H1 (cell line): ENCODE measurements around the gene ARHGAP23. TPM values are rescaled to one million over a fixed set of nuclear protein-coding genes. Genes with fewer than 3 reads are reported as not detected.

Source experiments
- CTCF ChIA-PET: fragments of 300-600 bp; sonication (Branson Sonifier 250); formaldehyde crosslinking; loops from one replicate; lab custom pipeline; 2021; ENCODE audit not compliant: partially characterized antibody; lab: Charles Lee
- POLR2A ChIA-PET: fragments of 300-600 bp; sonication (Branson Sonifier 250); formaldehyde crosslinking; loops from one replicate; lab custom pipeline; 2021; ENCODE audit warnings: inconsistent platforms; ENCODE audit not compliant: partially characterized antibody; lab: Charles Lee
- DNase-seq, 2 experiments: peaks; one replicate each; pipeline versions ENCODE4 v3.0.0 to v3.0.0-alpha.2; 2010 to 2022; ENCODE audit warnings: low spot score in 2 of 2, low read depth in 1 of 2, mixed read lengths in 1 of 2
- FAIRE-seq: peaks from 2 replicates; lab custom pipeline; 2011; peaks lifted over from hg19 to GRCh38; lab: Jason Lieb, UNC
- H2AFZ ChIP-seq: 2 replicates; pipeline ENCODE4 v1.8.1; 2012; ENCODE audit warnings: low read length, inconsistent platforms
- H2AK5ac ChIP-seq: 2 replicates; pipeline ENCODE4 v1.6.1; 2013; ENCODE audit warnings: low read depth, low read length
- H2BK120ac ChIP-seq: replicated peaks from 2 replicates; pipeline ENCODE3; 2013; ENCODE audit warnings: low read depth, low read length, inconsistent platforms
- H2BK12ac ChIP-seq: 2 replicates; pipeline ENCODE4 v1.6.1; 2013; ENCODE audit warnings: low read depth, low read length
- H2BK15ac ChIP-seq: 2 replicates; pipeline ENCODE4 v1.6.1; 2013; ENCODE audit warnings: low read length
- H2BK20ac ChIP-seq: 2 replicates; pipeline ENCODE4 v1.6.1; 2013; ENCODE audit warnings: low read length
- H2BK5ac ChIP-seq: 2 replicates; pipeline ENCODE4 v1.6.1; 2013; ENCODE audit warnings: low read depth, low read length
- H3K14ac ChIP-seq: 2 replicates; pipeline ENCODE4 v1.6.1; 2013; ENCODE audit warnings: inconsistent platforms; ENCODE audit not compliant: insufficient read length
- H3K18ac ChIP-seq: 2 replicates; pipeline ENCODE4 v1.6.1; 2013; ENCODE audit warnings: low read length; ENCODE audit errors: extremely low read depth
- H3K23ac ChIP-seq: 2 replicates; pipeline ENCODE4 v1.6.1; 2013; ENCODE audit warnings: inconsistent platforms; ENCODE audit not compliant: insufficient read length
- H3K23me2 ChIP-seq: 2 replicates; pipeline ENCODE4 v1.6.1; 2013; ENCODE audit warnings: low read depth, low read length
- H3K27ac ChIP-seq: 2 replicates; pipeline ENCODE4 v1.6.1; 2011; ENCODE audit warnings: low read depth, low read length, inconsistent platforms
- H3K27me3 ChIP-seq, 4 experiments: replicated peaks in 1 of 4; 1 replicate in 1 of 4; 2 replicates in 3 of 4; pipeline versions ENCODE4 v1.6.1 to v1.8.1; 2011 to 2013; ENCODE audit warnings: low read length in 3 of 4, mild to moderate bottlenecking in 3 of 4, inconsistent platforms in 2 of 4, mixed read lengths in 2 of 4, moderate library complexity in 1 of 4; ENCODE audit not compliant: control insufficient read depth in 3 of 4, insufficient read depth in 3 of 4; ENCODE audit errors: extremely low read depth in 1 of 4
- H3K36me3 ChIP-seq, 4 experiments: 2 replicates each; pipeline versions ENCODE4 v1.6.1 to v1.8.1; 2011 to 2013; ENCODE audit warnings: mild to moderate bottlenecking in 4 of 4, low read length in 3 of 4, moderate library complexity in 2 of 4, control low read depth in 1 of 4, inconsistent platforms in 1 of 4; ENCODE audit not compliant: insufficient read depth in 4 of 4, control insufficient read depth in 2 of 4
- H3K4ac ChIP-seq: replicated peaks from 2 replicates; pipeline ENCODE3; 2013; ENCODE audit warnings: low read length, low read depth, mixed read lengths, inconsistent platforms; ENCODE audit not compliant: insufficient read length
- H3K4me1 ChIP-seq, 4 experiments: replicated peaks in 1 of 4; 1 replicate in 1 of 4; 2 replicates in 3 of 4; pipeline versions ENCODE4 v1.6.1 to v1.8.1; 2011 to 2013; ENCODE audit warnings: low read length in 3 of 4, inconsistent platforms in 2 of 4, mixed read lengths in 1 of 4; ENCODE audit not compliant: insufficient read depth in 4 of 4, control insufficient read depth in 3 of 4
- H3K4me2 ChIP-seq, 2 experiments: 2 replicates each; pipeline versions ENCODE4 v1.6.1 to v1.8.1; 2011 to 2013; ENCODE audit warnings: low read depth in 2 of 2, low read length in 2 of 2, control low read depth in 1 of 2, inconsistent platforms in 1 of 2, mild to moderate bottlenecking in 1 of 2; ENCODE audit not compliant: insufficient read depth in 1 of 2
- H3K4me3 ChIP-seq, 4 experiments: fragments of 200-600, 300-600 bp in 1 of 4; sonication (generic), shearing (Covaris generic), sonication (Bioruptor Twin) in 1 of 4; 2 replicates each; pipeline versions ENCODE4 v1.5.1 to v1.8.1; 2011 to 2016; ENCODE audit warnings: low read length in 4 of 4, low read depth in 3 of 4, control low read depth in 2 of 4, inconsistent platforms in 2 of 4, mild to moderate bottlenecking in 2 of 4, mixed read lengths in 1 of 4, moderate library complexity in 1 of 4; ENCODE audit not compliant: insufficient read depth in 2 of 4; ENCODE audit errors: extremely low read depth in 1 of 4
- H3K56ac ChIP-seq: replicated peaks from 2 replicates; pipeline ENCODE3; 2013; ENCODE audit warnings: low read depth, mild to moderate bottlenecking, mixed read lengths, low read length, inconsistent platforms; ENCODE audit not compliant: insufficient read length
- H3K79me1 ChIP-seq: 2 replicates; pipeline ENCODE4 v1.6.1; 2013; ENCODE audit warnings: low read depth, low read length, control low read depth
- H3K79me2 ChIP-seq, 2 experiments: 2 replicates each; pipeline versions ENCODE4 v1.6.1 to v1.8.1; 2012 to 2013; ENCODE audit warnings: low read length in 2 of 2, mild to moderate bottlenecking in 2 of 2, inconsistent platforms in 1 of 2; ENCODE audit not compliant: insufficient read depth in 2 of 2, control insufficient read depth in 1 of 2
- H3K9ac ChIP-seq, 4 experiments: replicated peaks in 1 of 4; 1 replicate in 1 of 4; 2 replicates in 3 of 4; pipeline versions ENCODE4 v1.6.1 to v1.8.1; 2011 to 2013; ENCODE audit warnings: low read depth in 3 of 4, low read length in 3 of 4, control low read depth in 2 of 4, mild to moderate bottlenecking in 2 of 4, moderate library complexity in 2 of 4, inconsistent platforms in 1 of 4; ENCODE audit errors: extremely low read depth in 1 of 4
- H3K9me3 ChIP-seq, 2 experiments: 2 replicates each; pipeline versions ENCODE4 v1.6.1 to v1.8.1; 2012 to 2013; ENCODE audit warnings: mild to moderate bottlenecking in 2 of 2, moderate library complexity in 2 of 2, control low read depth in 1 of 2, inconsistent platforms in 1 of 2, low read depth in 1 of 2, low read length in 1 of 2, mixed read lengths in 1 of 2; ENCODE audit not compliant: insufficient read depth in 2 of 2
- H4K20me1 ChIP-seq, 2 experiments: replicated peaks in 1 of 2; 2 replicates each; pipeline versions ENCODE3 to v1.8.1; 2011 to 2013; ENCODE audit warnings: inconsistent platforms in 2 of 2, low read length in 2 of 2, mild to moderate bottlenecking in 1 of 2; ENCODE audit not compliant: insufficient read depth in 2 of 2, control insufficient read depth in 1 of 2
- H4K5ac ChIP-seq: 2 replicates; pipeline ENCODE4 v1.6.1; 2013; ENCODE audit warnings: low read length, low read depth, mixed read lengths, inconsistent platforms; ENCODE audit not compliant: insufficient read length
- H4K8ac ChIP-seq: 2 replicates; pipeline ENCODE4 v1.8.0; 2013; ENCODE audit warnings: mild to moderate bottlenecking, moderate library complexity, low read length, inconsistent platforms; ENCODE audit not compliant: insufficient read depth; ENCODE audit errors: extremely low read depth
- H4K91ac ChIP-seq: replicated peaks from 2 replicates; pipeline ENCODE3; 2013; ENCODE audit warnings: low read length, mixed read lengths, inconsistent platforms; ENCODE audit not compliant: insufficient read length
- SP4 ChIP-seq: IDR thresholded peaks from 2 replicates; pipeline ENCODE4 v1.6.1; 2012; ENCODE audit warnings: low read length, inconsistent platforms
- ZNF274 ChIP-seq: IDR thresholded peaks from 2 replicates; pipeline ENCODE4 v1.7.0; 2012; ENCODE audit warnings: low read length, borderline replicate concordance; ENCODE audit errors: extremely low read depth
- WGBS, 2 experiments: shearing (Covaris generic) in 1 of 2; methylation state at CpG; one replicate each; pipeline versions ENCODE4 v1.1.6 to v1.1.7; 2013 to 2015; ENCODE audit warnings: low lambda C conversion rate in 2 of 2, mixed read lengths in 2 of 2, inconsistent platforms in 1 of 2, low coverage in 1 of 2, missing lambda C conversion rate in 1 of 2; ENCODE audit not compliant: insufficient replicate concordance in 2 of 2, insufficient coverage in 1 of 2, insufficient read length in 1 of 2; ENCODE audit errors: extremely low coverage in 1 of 2, missing lambda C conversion rate in 1 of 2; 5-methylcytosine and 5-hydroxymethylcytosine counted together
- polyA plus RNA-seq, 7 experiments: library from polyadenylated mRNA; depleted of rRNA in 3 of 7; stranded (reverse) in 5 of 7; unstranded in 2 of 7; fragments of >200 nt in 5 of 7; fragments of 200-250 nt in 2 of 7; gene quantifications; 1 replicate in 5 of 7; 2 replicates in 1 of 7; 4 replicates in 1 of 7; pipeline versions ENCODE4 v1.2.1 to v1.2.3, GENCODE V29; 2011 to 2013; ENCODE audit warnings: missing spikeins in 2 of 7, mixed read lengths in 2 of 7
- total RNA-seq: library from RNA; stranded (reverse); fragmentation: NEBNext Ultra II Directional; extraction: Animal tissue kit (Norgen Biotek cat#: 25700); gene quantifications from 2 replicates; pipeline ENCODE4 v1.2.1, GENCODE V29; 2021

The ARHGAP23 gene
- total and polyA plus RNA-seq, 2 of the 8 experiments (the other 6 are each of a cell fraction or from before 2014, with no cell fraction given): 16.3 to 107 TPM

GRCh38 chr17:38504216-38504615 is 76.0 kb downstream of the ARHGAP23 start:
- no peak overlapping the region for H4K91ac ChIP-seq
- ChIA-PET POLR2A (no interaction called here), CTCF (interaction anchor here (1.1 to 14.4 kb wide), 10 partner anchors 9 to 164 kb away, joined by 3 to 190 read pairs (median 6); no protein-coding TSS in a partner anchor)
- no peak overlapping the region for H3K4me2 ChIP-seq
- H3K4me3 ChIP-seq: no peak overlapping the region
- H4K5ac ChIP-seq: no peak overlapping the region
- H3K9ac ChIP-seq: no peak overlapping the region
- no peak for FAIRE-seq
- H3K9me3 ChIP-seq: no peaks in the 10 kb centered on the region
- WGBS, 2 experiments: 92% methylated on average over 14 of the region's 14 CpGs; no CpG with 5 or more reads in 1 of the 2 experiments
- H4K20me1 ChIP-seq: no peaks in the 10 kb centered on the region
- H2AK5ac ChIP-seq: no peak overlapping the region
- H2BK5ac ChIP-seq: no peak overlapping the region
- no peak overlapping the region for H3K18ac ChIP-seq
- no peak overlapping the region for H2BK15ac ChIP-seq
- H4K8ac ChIP-seq: no peak overlapping the region
- peaks cover 0 to 11% (median 4%) of the 10 kb centered on the region in 4 experiments; a peak in 3 of 8 replicates for H3K36me3 ChIP-seq
- H3K4me1 ChIP-seq: peaks cover 0 to 13% (median 6%) of the 10 kb centered on the region in 4 experiments; a peak in 5 of 7 replicates
- no peak overlapping the region for H2BK20ac ChIP-seq
- H2AFZ ChIP-seq: no peak overlapping the region
- no peak overlapping the region for H2BK120ac ChIP-seq
- no peak for TF ChIP-seq ZNF274
- no peak for TF ChIP-seq SP4
- H3K79me2 ChIP-seq: no peaks in the 10 kb centered on the region
- no peak overlapping the region for H3K23ac ChIP-seq
- no peaks in the 10 kb centered on the region for H3K23me2 ChIP-seq
- H3K79me1 ChIP-seq: no peaks in the 10 kb centered on the region
- H3K56ac ChIP-seq: no peak overlapping the region
- no peak overlapping the region for H3K14ac ChIP-seq
- no peak overlapping the region for H3K27ac ChIP-seq
- no peak overlapping the region for H2BK12ac ChIP-seq
- H3K4ac ChIP-seq: no peak overlapping the region
- no peaks in the 10 kb centered on the region for H3K27me3 ChIP-seq
- DNase-seq: no peak
